SK-MEL-5 (cell line): ENCODE measurements around the gene UGT1A6. TPM values are rescaled to one million over a fixed set of nuclear protein-coding genes. Genes with fewer than 3 reads are reported as not detected.
"Not testable (repeated sequence)": the region's sequence is repeated elsewhere in the genome, so short reads cannot be mapped to it uniquely, and the experiment has no call there.

ENCODE experiments used
- DNase-seq: peaks from one replicate; pipeline ENCODE4 v3.0.0-alpha.2; 2016; ENCODE audit warnings: low read depth, low spot score
- in situ Hi-C: cut with HindIII; loops from 2 replicates; pipeline ENCODE4 v1.10.0; 2016; ENCODE audit warnings: low sequenced_read_pairs, high pct_unique_total_duplicates, low pct_unique_long_range_greater_than_20kb
- total RNA-seq: library from RNA; depleted of rRNA; stranded (reverse); fragments of >200 nt; shearing (Covaris generic); gene quantifications from 2 replicates; pipeline ENCODE4 v1.2.3, GENCODE V29; 2014

Gene UGT1A6
- total RNA-seq, 1 experiment from 2014 or later = not detected

DNA sequence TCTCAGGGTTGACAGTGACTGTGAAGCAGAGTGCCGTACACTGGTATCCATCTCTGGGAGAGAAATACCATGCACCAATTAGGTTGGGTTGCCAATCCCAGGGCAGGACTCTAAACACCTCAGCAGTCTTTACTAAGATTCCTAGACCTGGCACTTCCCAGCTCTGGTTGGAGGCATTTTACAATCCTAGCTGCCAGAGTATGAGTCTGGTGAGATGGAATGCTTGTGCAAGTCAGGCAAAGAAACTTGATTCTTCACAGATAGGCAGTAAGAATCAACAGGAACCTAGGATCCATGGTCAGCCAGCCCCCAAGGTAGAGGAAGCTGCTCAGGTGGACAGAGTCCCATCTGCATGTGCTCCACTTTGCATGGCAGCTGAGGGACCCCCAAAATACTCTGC is 14.0 kb downstream of the UGT1A6 start:
- in situ Hi-C loops = no loop called here
- no peak for DNase-seq

DNA sequence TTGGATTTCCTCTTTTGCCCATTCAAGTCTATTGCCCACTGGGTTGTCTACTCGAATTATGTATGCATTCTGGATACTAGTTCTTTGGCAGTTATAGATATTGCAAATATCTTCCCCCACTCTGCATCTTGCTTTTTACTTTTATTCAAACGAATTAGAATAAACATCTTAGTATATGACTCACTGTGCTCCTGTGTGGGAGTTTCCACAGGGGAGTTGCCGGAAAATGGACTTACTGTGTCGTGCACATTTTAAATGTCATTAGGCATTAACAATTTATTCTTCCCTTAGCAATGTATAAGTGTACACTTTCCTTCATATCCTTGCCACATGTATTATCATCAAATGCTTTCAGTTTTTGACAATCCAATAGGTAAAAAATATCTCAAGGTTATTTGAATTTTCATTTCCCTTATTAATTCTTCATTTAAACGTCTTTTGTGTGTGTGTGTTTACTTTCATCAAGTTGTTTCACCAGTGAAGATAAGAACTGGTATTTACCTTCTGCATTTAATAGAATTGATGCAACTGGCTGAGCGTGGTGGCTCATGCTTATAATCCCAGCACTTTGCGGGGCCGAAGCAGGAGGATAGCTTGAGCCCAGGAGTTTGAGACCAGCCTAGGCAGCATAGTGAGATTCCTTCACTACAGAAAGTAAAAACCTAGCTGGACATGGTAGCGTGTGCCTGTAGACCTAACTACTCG is 15.4 kb downstream of the UGT1A6 start:
- DNase-seq = no peak
- in situ Hi-C loops = no loop called here

- peak; percentile 8 for DNase-seq
- in situ Hi-C loops = no loop called here
Measured at GRCh38 chr2:233708942-233709341, 16.3 kb downstream of the UGT1A6 start.

- in situ Hi-C loops = no loop called here
Measured at GRCh38 chr2:233711312-233712008, 18.8 kb downstream of the UGT1A6 start.

GRCh38 chr2:233712611-233713261 is 20.0 kb downstream of the UGT1A6 start, which contains the start of gene UGT1A5:
TSS of gene UGT1A5 (plus strand) at chr2:233712907. CDS start at chr2:233712992, 85 bp downstream.
- no peak for DNase-seq
- in situ Hi-C loops = no loop called here

More at GRCh38 chr2:233711312-233712008, 18.8 kb downstream of the UGT1A6 start:
- peak; percentile 77 for DNase-seq

GRCh38 chr2:233713262-233713615 is 20.5 kb downstream of the UGT1A6 start:
- in situ Hi-C loops = no loop called here

GRCh38 chr2:233714121-233714520 is 21.4 kb downstream of the UGT1A6 start:
- in situ Hi-C loops = no loop called here
- DNase-seq = no peak

More at GRCh38 chr2:233713262-233713615, 20.5 kb downstream of the UGT1A6 start:
- DNase-seq = no peak

DNA sequence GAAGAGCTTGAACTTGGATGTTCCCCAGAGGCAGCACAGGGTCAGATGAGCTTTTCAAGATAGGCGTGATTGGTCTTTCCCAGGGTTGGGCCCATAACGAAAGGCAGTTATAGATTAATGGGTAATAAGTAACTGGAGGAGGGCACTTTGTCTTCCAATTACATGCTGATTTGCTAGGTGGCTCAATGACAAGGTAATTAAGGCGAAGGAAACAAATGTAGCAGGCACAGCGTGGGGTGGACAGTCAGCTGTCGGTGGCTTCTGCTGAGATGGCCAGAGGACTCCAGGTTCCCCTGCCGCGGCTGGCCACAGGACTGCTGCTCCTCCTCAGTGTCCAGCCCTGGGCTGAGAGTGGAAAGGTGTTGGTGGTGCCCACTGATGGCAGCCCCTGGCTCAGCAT is 25.9 kb downstream of the UGT1A6 start, which contains the start of gene UGT1A4:
Gene UGT1A4, plus strand, starts transcription at position 185 of the 400 bp plus-strand sequence. Its CDS starts 85 bp downstream, at position 270.
- DNase-seq = no peak
- in situ Hi-C loops = no loop called here

GRCh38 chr2:233728723-233729301 is 36.1 kb downstream of the UGT1A6 start, which contains the start of gene UGT1A3:
TSS of gene UGT1A3 (plus strand) at chr2:233729042. CDS start at chr2:233729127, 85 bp downstream.
- in situ Hi-C loops = no loop called here
- no peak for DNase-seq

DNA sequence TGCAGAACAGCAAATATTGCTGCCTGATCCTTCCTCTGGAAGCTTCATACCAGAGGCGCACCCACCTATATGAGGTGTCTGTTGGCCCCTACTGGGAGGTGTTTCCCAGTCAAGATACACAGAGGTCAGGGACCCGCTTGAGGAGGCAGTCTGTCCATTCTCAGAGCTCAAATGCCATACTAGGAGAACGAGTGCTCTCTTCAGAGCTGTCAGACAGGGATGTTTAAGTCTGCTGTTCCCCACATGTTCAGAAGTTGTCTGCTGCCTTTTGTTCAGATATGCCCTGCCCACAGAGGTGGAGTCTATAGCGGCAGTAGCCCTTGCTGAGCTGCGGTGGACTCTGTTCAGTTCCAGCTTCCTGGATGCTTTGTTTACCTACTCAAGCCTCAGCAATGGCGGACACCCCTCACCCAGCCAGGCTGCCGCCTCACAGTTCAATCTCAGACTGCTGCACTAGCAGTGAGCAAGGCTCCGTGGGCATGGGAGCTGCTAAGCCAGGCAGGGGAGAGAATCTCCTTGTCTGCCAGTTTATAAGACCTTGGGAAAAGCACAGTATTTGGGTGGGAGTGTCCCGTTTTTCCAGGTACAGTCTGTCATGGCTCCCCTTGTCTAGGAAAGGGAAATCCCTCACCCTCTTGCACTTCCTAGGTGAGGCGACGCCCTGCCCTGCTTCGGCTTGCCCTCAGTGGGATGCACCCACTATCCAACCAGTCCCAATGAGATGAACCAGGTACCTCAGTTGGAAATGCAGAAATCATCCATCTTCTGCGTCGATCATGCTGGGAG is 44.4 kb downstream of the UGT1A6 start:
- DNase-seq, in situ Hi-C loops: not testable (repeated sequence)

DNA sequence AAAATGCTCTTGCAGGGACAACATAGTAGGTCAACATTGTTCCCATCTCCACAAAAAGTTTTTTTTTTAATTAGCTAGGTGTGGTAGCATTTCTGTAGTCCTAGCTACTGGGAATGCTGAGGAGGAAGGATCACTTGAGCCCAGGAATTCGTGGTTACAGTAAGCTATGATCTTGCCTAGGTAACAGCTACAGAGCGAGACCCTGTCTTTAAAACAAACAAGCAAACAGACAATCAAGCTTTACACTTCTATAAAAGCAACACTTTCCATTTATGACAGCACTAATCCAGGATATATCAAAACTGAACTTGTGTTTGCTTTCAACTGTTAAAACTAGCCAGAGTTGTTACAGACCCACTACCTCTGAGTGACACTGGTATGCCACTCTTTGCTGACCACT is 48.2 kb downstream of the UGT1A6 start:
- in situ Hi-C loops = no loop called here
- no peak for DNase-seq

DNA sequence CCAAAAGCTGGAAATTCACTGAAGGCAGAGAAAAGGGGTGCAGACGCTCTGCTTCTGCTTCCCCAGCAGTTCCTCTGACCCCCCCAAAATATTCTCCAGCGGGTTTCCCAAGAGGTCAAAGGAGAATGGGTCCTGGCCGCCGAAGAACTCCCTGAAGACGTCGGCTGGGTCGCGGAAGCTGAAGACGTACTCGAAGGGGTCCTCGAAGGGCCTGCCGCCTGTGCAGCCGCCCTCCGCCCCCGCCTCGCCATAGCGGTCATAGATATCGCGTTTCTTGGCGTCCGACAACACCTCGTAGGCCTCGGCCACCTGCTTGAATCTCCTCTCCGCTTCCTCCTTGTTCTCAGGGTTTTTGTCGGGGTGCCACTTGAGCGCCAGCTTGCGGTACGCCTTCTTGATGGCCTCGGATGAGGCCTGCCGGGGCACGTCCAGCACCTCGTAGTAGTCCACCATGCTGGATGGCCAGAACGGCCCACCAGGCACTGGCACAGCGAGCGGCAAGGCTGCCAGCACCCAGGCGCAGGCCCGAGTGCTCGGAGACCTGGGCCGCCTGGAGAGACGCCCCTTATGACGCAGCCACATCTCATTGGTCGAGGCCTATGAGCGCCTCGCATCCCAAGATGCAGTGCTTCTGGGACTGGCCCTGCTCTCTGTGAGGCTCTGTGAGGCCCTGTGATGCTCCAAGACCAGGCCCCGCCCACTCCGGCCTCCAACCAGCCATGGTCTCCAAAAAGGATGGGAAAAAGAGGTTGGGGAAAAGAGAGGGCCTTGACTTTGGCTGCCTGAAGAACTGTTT is 51.0 kb downstream of the UGT1A6 start:
- in situ Hi-C loops = no loop called here
- DNase-seq = no peak

- in situ Hi-C loops = no loop called here
Measured at GRCh38 chr2:233745073-233745755, 52.5 kb downstream of the UGT1A6 start.

GRCh38 chr2:233745838-233746237 is 53.1 kb downstream of the UGT1A6 start:
- in situ Hi-C loops, DNase-seq: not testable (repeated sequence)

More at GRCh38 chr2:233745073-233745755, 52.5 kb downstream of the UGT1A6 start:
- DNase-seq = no peak

DNA sequence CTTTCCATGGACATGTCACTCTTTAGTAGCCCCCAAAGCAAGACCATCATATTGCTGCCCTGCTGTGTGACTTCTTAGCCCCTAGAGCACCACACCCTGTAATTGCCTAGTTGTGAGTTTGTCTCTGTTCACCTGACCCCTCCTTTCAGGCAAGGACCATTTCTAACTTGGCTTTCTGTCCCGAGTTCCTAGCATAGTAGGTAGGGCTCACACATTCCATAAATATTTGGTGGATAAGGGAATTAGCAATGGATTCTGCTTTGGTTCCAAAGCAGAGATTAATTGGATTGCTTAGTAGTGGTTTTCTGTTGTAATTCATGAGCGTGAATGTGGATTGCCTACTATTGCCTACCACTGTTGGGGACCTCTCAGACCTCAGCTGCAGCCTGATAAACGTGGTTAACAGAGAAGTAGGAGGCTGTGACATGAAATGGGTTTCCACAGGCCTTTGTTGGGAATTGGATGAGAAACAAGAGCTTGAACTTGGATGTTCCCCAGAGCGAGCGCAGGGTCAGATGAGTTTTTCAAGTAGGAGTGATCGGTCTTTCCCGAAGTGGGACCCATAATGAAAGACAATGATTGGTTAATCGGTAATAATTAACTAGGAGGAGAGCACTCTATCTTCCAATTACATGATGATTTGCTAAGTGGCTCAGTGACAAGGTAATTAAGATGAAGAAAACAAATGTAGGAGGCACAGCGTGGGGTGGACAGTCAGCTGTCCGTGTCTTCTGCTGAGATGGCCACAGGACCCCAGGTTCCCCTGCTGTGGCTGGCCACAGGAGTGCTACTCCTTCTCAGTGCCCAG is 54.0 kb downstream of the UGT1A6 start:
- in situ Hi-C loops = no loop called here
- no peak for DNase-seq
